ENCODE measurements around the gene ZCCHC24. TPM values are rescaled to one million over a fixed set of nuclear protein-coding genes. Genes with fewer than 3 reads are reported as not detected.

Gene ZCCHC24
- total RNA-seq, 1 experiment from 2014 or later: 12.2 TPM

- no peak for DNase-seq (ENCODE audit: low spot score)
These were observed 33.6 kb downstream of the ZCCHC24 start for GRCh38 chr10:79411546-79412495.

- no peak for DNase-seq (ENCODE audit: low spot score)
These were observed 34.9 kb downstream of the ZCCHC24 start for GRCh38 chr10:79410315-79411094.

GRCh38 chr10:79409726-79410085 is 35.7 kb downstream of the ZCCHC24 start:
- DNase-seq (ENCODE audit: low spot score): no peak

GRCh38 chr10:79409038-79409725 is 36.2 kb downstream of the ZCCHC24 start:
- DNase-seq (ENCODE audit: low spot score): no peak

- no peak for DNase-seq (ENCODE audit: low spot score)
These were observed 37.3 kb downstream of the ZCCHC24 start for GRCh38 chr10:79407811-79408795.

- no peak for DNase-seq (ENCODE audit: low spot score)
These were observed 38.0 kb downstream of the ZCCHC24 start for GRCh38 chr10:79407423-79407796.

- no peak for DNase-seq (ENCODE audit: low spot score)
These were observed 38.6 kb downstream of the ZCCHC24 start for GRCh38 chr10:79406683-79407422.

GRCh38 chr10:79405995-79406515 is 39.4 kb downstream of the ZCCHC24 start:
- no peak for DNase-seq (ENCODE audit: low spot score)

- no peak for DNase-seq (ENCODE audit: low spot score)
These were observed 40.0 kb downstream of the ZCCHC24 start for GRCh38 chr10:79405221-79405994.

GRCh38 chr10:79404690-79405131 is 40.7 kb downstream of the ZCCHC24 start:
- no peak for DNase-seq (ENCODE audit: low spot score)

- DNase-seq (ENCODE audit: low spot score): peak; percentile 83
These were observed 41.2 kb downstream of the ZCCHC24 start for GRCh38 chr10:79404231-79404609.

- DNase-seq (ENCODE audit: low spot score): peak; percentile 79
These were observed 41.8 kb downstream of the ZCCHC24 start for GRCh38 chr10:79403441-79404230.

- DNase-seq (ENCODE audit: low spot score): no peak
These were observed 42.5 kb downstream of the ZCCHC24 start for GRCh38 chr10:79402951-79403350.

- DNase-seq (ENCODE audit: low spot score): no peak
These were observed 42.8 kb downstream of the ZCCHC24 start for GRCh38 chr10:79402625-79402946.

- peak; percentile 56 for DNase-seq (ENCODE audit: low spot score)
These were observed 44.2 kb downstream of the ZCCHC24 start for GRCh38 chr10:79401015-79401921.

- DNase-seq (ENCODE audit: low spot score): no peak
These were observed 45.0 kb downstream of the ZCCHC24 start for GRCh38 chr10:79400146-79401004.

Data from A172 (cell line).